Measurements from ENCODE around the gene PCDHB15.

PCDHB15 gene

GRCh38 chr5:141258464-141258863 lies 13.3 kb downstream of the PCDHB15 start:
- no peak for DNase-seq (ENCODE audit: low spot score)
- TF ChIP-seq CTCF (IDR thresholded peaks at IDR 0.05; ENCODE audit: extremely low read depth, missing control alignments) = no peak

GRCh38 chr5:141258948-141259347 lies 13.8 kb downstream of the PCDHB15 start:
- TF ChIP-seq CTCF (IDR thresholded peaks at IDR 0.05; ENCODE audit: extremely low read depth, missing control alignments) = no peak
- DNase-seq (ENCODE audit: low spot score) = no peak

- TF ChIP-seq CTCF (IDR thresholded peaks at IDR 0.05; ENCODE audit: extremely low read depth, missing control alignments) = no peak
- no peak for DNase-seq (ENCODE audit: low spot score)
These were observed 15.5 kb downstream of the PCDHB15 start for GRCh38 chr5:141260458-141261237.

GRCh38 chr5:141261238-141261546 lies 16.0 kb downstream of the PCDHB15 start:
- DNase-seq (ENCODE audit: low spot score) = no peak
- TF ChIP-seq CTCF (IDR thresholded peaks at IDR 0.05; ENCODE audit: extremely low read depth, missing control alignments) = no peak

- TF ChIP-seq CTCF (IDR thresholded peaks at IDR 0.05; ENCODE audit: extremely low read depth, missing control alignments) = no peak
- no peak for DNase-seq (ENCODE audit: low spot score)
These were observed 24.0 kb downstream of the PCDHB15 start for GRCh38 chr5:141269195-141269594.

- TF ChIP-seq CTCF (IDR thresholded peaks at IDR 0.05; ENCODE audit: extremely low read depth, missing control alignments) = no peak
- no peak for DNase-seq (ENCODE audit: low spot score)
These were observed 27.7 kb downstream of the PCDHB15 start for GRCh38 chr5:141272906-141273305.

- no peak for DNase-seq (ENCODE audit: low spot score)
- no peak for TF ChIP-seq CTCF (IDR thresholded peaks at IDR 0.05; ENCODE audit: extremely low read depth, missing control alignments)
These were observed 53.2 kb downstream of the PCDHB15 start for GRCh38 chr5:141298376-141298775.
